GM12878 (cell line): ENCODE results near the gene MSLN.

Source experiments
- BMI1 ChIP-seq: fragments of 450-650 bp; IDR thresholded peaks from 2 replicates; pipeline ENCODE4 v1.6.1; 2016; ENCODE audit warnings: mild to moderate bottlenecking, moderate library complexity, borderline replicate concordance
- DPF2 ChIP-seq: fragments of 450-650 bp; IDR thresholded peaks from 2 replicates; pipeline ENCODE4 v1.6.1; 2017; ENCODE audit warnings: mild to moderate bottlenecking
- EP300 ChIP-seq, 2 experiments: fragments of 150-350 bp in 1 of 2; IDR thresholded peaks; 2 replicates each; pipeline ENCODE4 v1.6.1; 2011 to 2012; ENCODE audit warnings: low read depth in 2 of 2, low read length in 2 of 2, borderline replicate concordance in 1 of 2, improper control_type of control experiment in 1 of 2, inconsistent platforms in 1 of 2; ENCODE audit not compliant: control insufficient read depth in 1 of 2
- ETV6 ChIP-seq, 2 experiments: fragments of 450-650 bp in 1 of 2; IDR thresholded peaks in 1 of 2; conservative IDR thresholded peaks in 1 of 2; 2 replicates each; pipeline ENCODE4 v1.6.1; 2014; ENCODE audit warnings: antibody characterized with exemption in 1 of 2, borderline replicate concordance in 1 of 2, low read depth in 1 of 2, mild to moderate bottlenecking in 1 of 2, moderate library complexity in 1 of 2
- HDAC2 ChIP-seq: fragments of 200-600 bp; sonication (generic); IDR thresholded peaks from 2 replicates; pipeline ENCODE4 v1.6.1; 2017
- MXI1 ChIP-seq: fragments of 150-350 bp; IDR thresholded peaks from 2 replicates; pipeline ENCODE4 v1.6.1; 2011; ENCODE audit warnings: low read depth, mild to moderate bottlenecking, inconsistent platforms, low read length, improper control_type of control experiment
- NFYB ChIP-seq: IDR thresholded peaks from 2 replicates; pipeline ENCODE4 v1.6.1; 2011; ENCODE audit warnings: low read depth, mild to moderate bottlenecking, low read length, improper control_type of control experiment, moderate library complexity; ENCODE audit not compliant: insufficient read depth
- POLR2AphosphoS5 ChIP-seq: IDR thresholded peaks from 2 replicates; pipeline ENCODE4 v1.6.1; 2011; ENCODE audit warnings: mild to moderate bottlenecking, low read length, inconsistent platforms
- SPI1 ChIP-seq: IDR thresholded peaks from 2 replicates; pipeline ENCODE4 v1.6.1; 2011; ENCODE audit warnings: low read depth, mild to moderate bottlenecking, low read length, moderate library complexity, borderline replicate concordance; ENCODE audit not compliant: insufficient read depth
- SUZ12 ChIP-seq: fragments of 200-600 bp; sonication (generic); IDR thresholded peaks from one replicate; pipeline ENCODE4 v1.6.1; 2018; ENCODE audit warnings: antibody characterized with exemption, mild to moderate bottlenecking; ENCODE audit not compliant: unreplicated experiment
- ZZZ3 ChIP-seq: IDR thresholded peaks from 2 replicates; pipeline ENCODE4 v1.6.1; 2011; ENCODE audit warnings: low read depth; ENCODE audit not compliant: control insufficient read depth, insufficient read length
- TF ChIP-seq, protein P1 (sequence below), 3 experiments: IDR thresholded peaks in 2 of 3; conservative IDR thresholded peaks in 1 of 3; 2 replicates each; pipeline ENCODE4 v1.5.1; 2011; ENCODE audit warnings: low read depth in 3 of 3, low read length in 3 of 3, mild to moderate bottlenecking in 3 of 3, control low read depth in 2 of 3, moderate library complexity in 2 of 3, inconsistent platforms in 1 of 3, mixed read lengths in 1 of 3; ENCODE audit not compliant: control insufficient read depth in 2 of 3, insufficient read depth in 1 of 3; ENCODE audit errors: extremely low read depth in 1 of 3
- TF ChIP-seq, protein P2 (sequence below): fragments of 450-650 bp; IDR thresholded peaks from 2 replicates; pipeline ENCODE4 v1.6.1; 2016; ENCODE audit warnings: mild to moderate bottlenecking
- TF ChIP-seq, protein P3 (sequence below): fragments of 450-650 bp; formaldehyde crosslinking; IDR thresholded peaks from 2 replicates; pipeline ENCODE4 v1.5.0; 2022; ENCODE audit warnings: mild to moderate bottlenecking, missing genetic modification characterization

DNA sequence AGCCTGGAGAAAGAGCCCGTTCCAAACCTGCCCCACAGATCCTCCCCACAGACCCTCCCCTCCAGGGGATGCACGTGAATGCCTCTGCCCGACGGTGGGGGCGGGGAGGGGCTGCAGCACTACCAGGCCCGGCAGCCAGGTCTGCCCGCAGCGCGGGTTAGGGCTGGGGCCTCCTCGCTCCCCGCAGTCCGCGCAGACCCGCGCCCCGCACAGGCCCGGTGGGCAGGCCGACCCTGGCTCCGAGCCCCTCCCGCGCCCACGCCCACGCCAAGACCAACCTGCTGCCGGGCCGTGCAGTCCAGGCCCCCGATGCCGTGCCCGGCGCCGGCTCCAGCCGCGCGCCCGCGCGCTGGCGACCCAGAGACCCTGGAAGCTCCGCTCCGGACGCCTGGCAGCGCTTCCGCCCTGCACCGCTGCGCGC lies 27.5 kb downstream of the MSLN start, which contains the start of gene RPUSD1:
- TF ChIP-seq, protein P1, sequence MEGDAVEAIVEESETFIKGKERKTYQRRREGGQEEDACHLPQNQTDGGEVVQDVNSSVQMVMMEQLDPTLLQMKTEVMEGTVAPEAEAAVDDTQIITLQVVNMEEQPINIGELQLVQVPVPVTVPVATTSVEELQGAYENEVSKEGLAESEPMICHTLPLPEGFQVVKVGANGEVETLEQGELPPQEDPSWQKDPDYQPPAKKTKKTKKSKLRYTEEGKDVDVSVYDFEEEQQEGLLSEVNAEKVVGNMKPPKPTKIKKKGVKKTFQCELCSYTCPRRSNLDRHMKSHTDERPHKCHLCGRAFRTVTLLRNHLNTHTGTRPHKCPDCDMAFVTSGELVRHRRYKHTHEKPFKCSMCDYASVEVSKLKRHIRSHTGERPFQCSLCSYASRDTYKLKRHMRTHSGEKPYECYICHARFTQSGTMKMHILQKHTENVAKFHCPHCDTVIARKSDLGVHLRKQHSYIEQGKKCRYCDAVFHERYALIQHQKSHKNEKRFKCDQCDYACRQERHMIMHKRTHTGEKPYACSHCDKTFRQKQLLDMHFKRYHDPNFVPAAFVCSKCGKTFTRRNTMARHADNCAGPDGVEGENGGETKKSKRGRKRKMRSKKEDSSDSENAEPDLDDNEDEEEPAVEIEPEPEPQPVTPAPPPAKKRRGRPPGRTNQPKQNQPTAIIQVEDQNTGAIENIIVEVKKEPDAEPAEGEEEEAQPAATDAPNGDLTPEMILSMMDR (IDR thresholded peaks at IDR 0.05 in 2 of 3, conservative IDR thresholded peaks at IDR 0.05 in 1 of 3; ENCODE audit: control insufficient read depth in 2 of 3, extremely low read depth in 1 of 3, insufficient read depth in 1 of 3, low read depth in 3 of 3, low read length in 3 of 3) = no peak
- TF ChIP-seq ETV6 (conservative IDR thresholded peaks at IDR 0.05 in 1 of 2, IDR thresholded peaks at IDR 0.05 in 1 of 2; ENCODE audit: borderline replicate concordance in 1 of 2, low read depth in 1 of 2) = no peak
- TF ChIP-seq SPI1 = no peak
- TF ChIP-seq EP300 (IDR thresholded peaks at IDR 0.05; ENCODE audit: borderline replicate concordance in 1 of 2, control insufficient read depth in 1 of 2, low read depth in 2 of 2, low read length in 2 of 2) = no peak
- 0 out of 2 replicates have a peak, but pooled peaks have one; percentile 46 for TF ChIP-seq DPF2
- peak; percentile 45; the same call in 1 of the 2 replicates for TF ChIP-seq POLR2AphosphoS5
- TF ChIP-seq ZZZ3 = no peak
- TF ChIP-seq MXI1 = no peak; the same call in 1 of the 2 replicates
- TF ChIP-seq HDAC2 = no peak
- TF ChIP-seq, protein P2, sequence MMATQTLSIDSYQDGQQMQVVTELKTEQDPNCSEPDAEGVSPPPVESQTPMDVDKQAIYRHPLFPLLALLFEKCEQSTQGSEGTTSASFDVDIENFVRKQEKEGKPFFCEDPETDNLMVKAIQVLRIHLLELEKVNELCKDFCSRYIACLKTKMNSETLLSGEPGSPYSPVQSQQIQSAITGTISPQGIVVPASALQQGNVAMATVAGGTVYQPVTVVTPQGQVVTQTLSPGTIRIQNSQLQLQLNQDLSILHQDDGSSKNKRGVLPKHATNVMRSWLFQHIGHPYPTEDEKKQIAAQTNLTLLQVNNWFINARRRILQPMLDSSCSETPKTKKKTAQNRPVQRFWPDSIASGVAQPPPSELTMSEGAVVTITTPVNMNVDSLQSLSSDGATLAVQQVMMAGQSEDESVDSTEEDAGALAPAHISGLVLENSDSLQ = no peak
- TF ChIP-seq SUZ12 = no peak
- TF ChIP-seq BMI1 = no peak
- TF ChIP-seq NFYB = no peak
- TF ChIP-seq, protein P3, sequence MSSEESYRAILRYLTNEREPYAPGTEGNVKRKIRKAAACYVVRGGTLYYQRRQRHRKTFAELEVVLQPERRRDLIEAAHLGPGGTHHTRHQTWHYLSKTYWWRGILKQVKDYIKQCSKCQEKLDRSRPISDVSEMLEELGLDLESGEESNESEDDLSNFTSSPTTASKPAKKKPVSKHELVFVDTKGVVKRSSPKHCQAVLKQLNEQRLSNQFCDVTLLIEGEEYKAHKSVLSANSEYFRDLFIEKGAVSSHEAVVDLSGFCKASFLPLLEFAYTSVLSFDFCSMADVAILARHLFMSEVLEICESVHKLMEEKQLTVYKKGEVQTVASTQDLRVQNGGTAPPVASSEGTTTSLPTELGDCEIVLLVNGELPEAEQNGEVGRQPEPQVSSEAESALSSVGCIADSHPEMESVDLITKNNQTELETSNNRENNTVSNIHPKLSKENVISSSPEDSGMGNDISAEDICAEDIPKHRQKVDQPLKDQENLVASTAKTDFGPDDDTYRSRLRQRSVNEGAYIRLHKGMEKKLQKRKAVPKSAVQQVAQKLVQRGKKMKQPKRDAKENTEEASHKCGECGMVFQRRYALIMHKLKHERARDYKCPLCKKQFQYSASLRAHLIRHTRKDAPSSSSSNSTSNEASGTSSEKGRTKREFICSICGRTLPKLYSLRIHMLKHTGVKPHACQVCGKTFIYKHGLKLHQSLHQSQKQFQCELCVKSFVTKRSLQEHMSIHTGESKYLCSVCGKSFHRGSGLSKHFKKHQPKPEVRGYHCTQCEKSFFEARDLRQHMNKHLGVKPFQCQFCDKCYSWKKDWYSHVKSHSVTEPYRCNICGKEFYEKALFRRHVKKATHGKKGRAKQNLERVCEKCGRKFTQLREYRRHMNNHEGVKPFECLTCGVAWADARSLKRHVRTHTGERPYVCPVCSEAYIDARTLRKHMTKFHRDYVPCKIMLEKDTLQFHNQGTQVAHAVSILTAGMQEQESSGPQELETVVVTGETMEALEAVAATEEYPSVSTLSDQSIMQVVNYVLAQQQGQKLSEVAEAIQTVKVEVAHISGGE (CRISPR knock-in tag) = no peak
